Stimulated activated CD8-positive, alpha-beta memory T cell treated with anti-CD3 and anti-CD28 coated beads, Interleukin-2, amount 100 ng/mL, for 48 hours (primary cell): ENCODE measurements around the gene UXT.
"Not testable (repeated sequence)": the region's sequence is repeated elsewhere in the genome, so short reads cannot be mapped to it uniquely, and the experiment has no call there.

Source experiments
- DNase-seq, 2 donors: peaks; one replicate each; pipeline ENCODE4 v3.0.0-alpha.2; 2020; ENCODE audit warnings: low read depth in 2 of 2

Gene UXT

GRCh38 chrX:47614618-47615017 lies 44.4 kb downstream of the UXT start:
- DNase-seq = no peak

GRCh38 chrX:47613082-47613481 lies 45.9 kb downstream of the UXT start:
- DNase-seq = no peak

GRCh38 chrX:47612418-47612817 lies 46.6 kb downstream of the UXT start:
- DNase-seq = no peak

GRCh38 chrX:47611926-47612325 lies 47.1 kb downstream of the UXT start:
- no peak for DNase-seq

- no peak for DNase-seq
These were observed 47.5 kb downstream of the UXT start for GRCh38 chrX:47611489-47611888.

- DNase-seq = no peak
These were observed 48.5 kb downstream of the UXT start for GRCh38 chrX:47610511-47610910.

- no peak for DNase-seq
These were observed 50.7 kb downstream of the UXT start for GRCh38 chrX:47608130-47608810.

GRCh38 chrX:47607091-47607490 lies 51.9 kb downstream of the UXT start:
- no peak for DNase-seq

GRCh38 chrX:47605024-47605423 lies 54.0 kb downstream of the UXT start:
- no peak for DNase-seq

GRCh38 chrX:47603125-47603524 lies 55.9 kb downstream of the UXT start:
- not testable (repeated sequence) for DNase-seq
